A673 (cell line): ENCODE measurements around the gene CP. TPM values are rescaled to one million over a fixed set of nuclear protein-coding genes. Genes with fewer than 3 reads are reported as not detected.

Experiments used
- BruUV-seq: library from RNA; stranded (reverse); fragments of 400-500 nt; replicated peaks from 2 replicates; lab custom pipeline; 2021; lab: Mats Ljungman, UMichigan
- CTCF ChIA-PET: fragments of 300-600 bp; sonication (Branson Sonifier 250); formaldehyde crosslinking; loops from one replicate; lab custom pipeline; 2022; ENCODE audit warnings: antibody characterized with exemption; lab: Charles Lee
- POLR2A ChIA-PET: fragments of 300-600 bp; sonication (Branson Sonifier 250); formaldehyde crosslinking; loops from one replicate; lab custom pipeline; 2022; ENCODE audit warnings: antibody characterized with exemption; ENCODE audit not compliant: low non-redundant PET; lab: Charles Lee
- DNase-seq: peaks from one replicate; pipeline ENCODE4 v3.0.0-alpha.2; 2015; ENCODE audit warnings: low spot score
- H3K27ac ChIP-seq: fragments of 200-600 bp; sonication (generic); 2 replicates; pipeline ENCODE4 v1.5.1; 2016; ENCODE audit warnings: mixed run types, low read depth, mild to moderate bottlenecking, mixed read lengths, antibody characterized with exemption, low read length; ENCODE audit not compliant: poor library complexity, severe bottlenecking
- H3K27me3 ChIP-seq: fragments of 200-600 bp; sonication (generic); replicated peaks from 2 replicates; pipeline ENCODE4 v1.6.1; 2017; ENCODE audit warnings: mixed run types, low read depth, mild to moderate bottlenecking, mixed read lengths, antibody characterized with exemption, low read length; ENCODE audit not compliant: insufficient read depth, poor library complexity
- H3K36me3 ChIP-seq: fragments of 200-600 bp; sonication (generic); 2 replicates; pipeline ENCODE4 v1.6.1; 2016; ENCODE audit warnings: mixed run types, mild to moderate bottlenecking, mixed read lengths, antibody characterized with exemption, low read length; ENCODE audit not compliant: insufficient read depth, poor library complexity, severe bottlenecking
- H3K4me1 ChIP-seq: fragments of 200-600 bp; sonication (generic); 2 replicates; pipeline ENCODE4 v1.6.1; 2017; ENCODE audit warnings: mixed run types, mild to moderate bottlenecking, mixed read lengths, antibody characterized with exemption, low read length; ENCODE audit not compliant: insufficient read depth, poor library complexity, severe bottlenecking
- H3K4me3 ChIP-seq: fragments of 200-600 bp; sonication (generic); 2 replicates; pipeline ENCODE4 v1.5.1; 2016; ENCODE audit warnings: low read depth, mixed run types, mild to moderate bottlenecking, mixed read lengths, low read length; ENCODE audit not compliant: poor library complexity, severe bottlenecking
- H3K9me3 ChIP-seq: fragments of 200-600 bp; sonication (generic); 2 replicates; pipeline ENCODE4 v1.6.1; 2016; ENCODE audit warnings: mixed run types, low read depth, mild to moderate bottlenecking, mixed read lengths, antibody characterized with exemption, low read length; ENCODE audit not compliant: poor library complexity, severe bottlenecking
- CTCF ChIP-seq: fragments of 300-800, 200-600 bp; sonication (generic); conservative IDR thresholded peaks from 2 replicates; pipeline ENCODE4 v1.5.1; 2017; ENCODE audit warnings: low read depth, mild to moderate bottlenecking, antibody characterized with exemption, low read length, moderate library complexity, mixed read lengths
- EZH2 ChIP-seq: fragments of 200-600 bp; sonication (generic); IDR thresholded peaks from 2 replicates; pipeline ENCODE4 v1.6.1; 2017; ENCODE audit warnings: borderline replicate concordance, low read depth, mild to moderate bottlenecking, mixed read lengths, antibody characterized with exemption, low read length; ENCODE audit not compliant: poor library complexity, severe bottlenecking
- intact Hi-C: fragments of 100-400 bp; cut with micrococcal nuclease; formaldehyde crosslinking; loops from one replicate; pipeline ENCODE4 v1.10.0; 2022; ENCODE audit not compliant: unreplicated experiment
- total RNA-seq: library from RNA; stranded (reverse); gene quantifications from 2 replicates; pipeline ENCODE4 v1.2.3, GENCODE V29; 2021

Gene CP
- total RNA-seq, 1 experiment from 2014 or later, result not detected

- H3K27me3 ChIP-seq, result no peaks in the 10 kb centered on the region
- CTCF ChIA-PET, result no interaction called here
- no peak overlapping the region for H3K4me3 ChIP-seq
- no peak overlapping the region for H3K27ac ChIP-seq
- BruUV-seq, result no TSS peak
- intact Hi-C loops, result loop anchor here (5.0 kb wide), 1 partner anchor 364 kb away; no protein-coding TSS in a partner anchor
- DNase-seq, result no peak
- POLR2A ChIA-PET, result no interaction called here
- no peaks in the 10 kb centered on the region for H3K4me1 ChIP-seq
- no peaks in the 10 kb centered on the region for H3K36me3 ChIP-seq
- TF ChIP-seq CTCF, result no peak
- TF ChIP-seq EZH2, result no peak
- no peaks in the 10 kb centered on the region for H3K9me3 ChIP-seq
These were observed 98.7 kb downstream of the CP start for GRCh38 chr3:149122721-149123578.

Other genes with a start within 250 kb of the CP start
- 5.1 and 8.7 TPM in 2 replicates for gene GYG1, start 230.3 kb downstream of the CP start, total RNA-seq
- gene HLTF, start 135.3 kb downstream of the CP start, total RNA-seq, result 37.6 and 40.1 TPM in 2 replicates
- gene HPS3, start 92.2 kb downstream of the CP start, total RNA-seq, result 12.6 and 15.1 TPM in 2 replicates
- gene TM4SF18, start 111.8 kb upstream of the CP start, total RNA-seq, result 0.37 and 1.5 TPM in 2 replicates
- gene TM4SF1, start 155.8 kb upstream of the CP start, total RNA-seq, result 0.28 TPM in 1 of 2 replicates, not detected in the other